Measurements from ENCODE around the gene UNC50.

- TF ChIP-seq, protein P1, sequence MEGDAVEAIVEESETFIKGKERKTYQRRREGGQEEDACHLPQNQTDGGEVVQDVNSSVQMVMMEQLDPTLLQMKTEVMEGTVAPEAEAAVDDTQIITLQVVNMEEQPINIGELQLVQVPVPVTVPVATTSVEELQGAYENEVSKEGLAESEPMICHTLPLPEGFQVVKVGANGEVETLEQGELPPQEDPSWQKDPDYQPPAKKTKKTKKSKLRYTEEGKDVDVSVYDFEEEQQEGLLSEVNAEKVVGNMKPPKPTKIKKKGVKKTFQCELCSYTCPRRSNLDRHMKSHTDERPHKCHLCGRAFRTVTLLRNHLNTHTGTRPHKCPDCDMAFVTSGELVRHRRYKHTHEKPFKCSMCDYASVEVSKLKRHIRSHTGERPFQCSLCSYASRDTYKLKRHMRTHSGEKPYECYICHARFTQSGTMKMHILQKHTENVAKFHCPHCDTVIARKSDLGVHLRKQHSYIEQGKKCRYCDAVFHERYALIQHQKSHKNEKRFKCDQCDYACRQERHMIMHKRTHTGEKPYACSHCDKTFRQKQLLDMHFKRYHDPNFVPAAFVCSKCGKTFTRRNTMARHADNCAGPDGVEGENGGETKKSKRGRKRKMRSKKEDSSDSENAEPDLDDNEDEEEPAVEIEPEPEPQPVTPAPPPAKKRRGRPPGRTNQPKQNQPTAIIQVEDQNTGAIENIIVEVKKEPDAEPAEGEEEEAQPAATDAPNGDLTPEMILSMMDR (IDR thresholded peaks at IDR 0.05; ENCODE audit: low read depth, low read length), result no peak
- no peak for TF ChIP-seq MYC (IDR thresholded peaks at IDR 0.05; ENCODE audit: low read depth, low read length)
- TF ChIP-seq POLR2A (IDR thresholded peaks at IDR 0.05; ENCODE audit: extremely low read depth, insufficient read length), result no peak
Measured at GRCh38 chr2:98658816-98659490, 50.6 kb downstream of the UNC50 start.
